ENCODE results near the gene PDCD7. TPM values are rescaled to one million over a fixed set of nuclear protein-coding genes. Genes with fewer than 3 reads are reported as not detected.

The PDCD7 gene
- total RNA-seq, 1 experiment from 2014 or later, result 19.7 TPM

DNA sequence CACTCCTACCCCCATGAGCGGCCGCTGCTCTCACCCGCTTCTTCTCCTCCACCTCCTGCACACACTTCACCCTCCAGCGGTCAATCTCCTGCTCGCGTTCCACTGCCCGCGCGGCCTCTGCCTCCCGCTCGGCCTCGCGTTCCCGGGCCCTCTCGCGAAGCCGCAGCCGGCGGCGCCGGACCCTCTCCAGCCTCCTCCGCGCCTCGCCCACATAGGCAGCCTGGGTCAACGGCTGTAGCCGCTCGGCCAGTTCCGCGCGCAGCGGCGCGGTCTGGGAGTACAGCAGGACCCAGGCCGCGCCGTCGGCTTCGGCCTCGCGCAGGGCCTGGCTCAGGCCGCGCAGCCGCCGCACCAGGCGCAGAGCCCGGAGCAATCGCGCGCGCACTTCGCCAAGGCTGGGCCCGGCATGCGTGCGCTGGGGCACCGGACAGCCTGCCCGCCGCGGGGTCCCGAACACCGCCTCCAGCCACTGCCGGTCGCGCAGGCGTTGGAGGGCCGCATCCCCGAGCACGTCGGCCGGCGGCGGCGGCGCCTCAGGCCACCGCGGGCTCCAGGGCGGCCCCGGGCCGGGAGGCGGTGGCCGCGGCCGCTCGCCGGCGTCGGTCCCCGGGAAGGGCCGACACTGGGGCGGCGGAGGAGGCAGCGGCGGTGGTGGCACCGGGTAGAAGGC lies 595 bp downstream of the PDCD7 start:
- 0 out of 2 replicates have a peak, but pooled peaks have one; percentile 47 for TF ChIP-seq SIN3A (IDR thresholded peaks at IDR 0.05; ENCODE audit: borderline replicate concordance, insufficient read depth, low read depth, low read length)
- TF ChIP-seq TCF7L2 (IDR thresholded peaks at IDR 0.05; ENCODE audit: low read depth, low read length), result no peak
- no peak for TF ChIP-seq POLR2AphosphoS5 (IDR thresholded peaks at IDR 0.05; ENCODE audit: low read depth, low read length)
- TF ChIP-seq, protein P1, sequence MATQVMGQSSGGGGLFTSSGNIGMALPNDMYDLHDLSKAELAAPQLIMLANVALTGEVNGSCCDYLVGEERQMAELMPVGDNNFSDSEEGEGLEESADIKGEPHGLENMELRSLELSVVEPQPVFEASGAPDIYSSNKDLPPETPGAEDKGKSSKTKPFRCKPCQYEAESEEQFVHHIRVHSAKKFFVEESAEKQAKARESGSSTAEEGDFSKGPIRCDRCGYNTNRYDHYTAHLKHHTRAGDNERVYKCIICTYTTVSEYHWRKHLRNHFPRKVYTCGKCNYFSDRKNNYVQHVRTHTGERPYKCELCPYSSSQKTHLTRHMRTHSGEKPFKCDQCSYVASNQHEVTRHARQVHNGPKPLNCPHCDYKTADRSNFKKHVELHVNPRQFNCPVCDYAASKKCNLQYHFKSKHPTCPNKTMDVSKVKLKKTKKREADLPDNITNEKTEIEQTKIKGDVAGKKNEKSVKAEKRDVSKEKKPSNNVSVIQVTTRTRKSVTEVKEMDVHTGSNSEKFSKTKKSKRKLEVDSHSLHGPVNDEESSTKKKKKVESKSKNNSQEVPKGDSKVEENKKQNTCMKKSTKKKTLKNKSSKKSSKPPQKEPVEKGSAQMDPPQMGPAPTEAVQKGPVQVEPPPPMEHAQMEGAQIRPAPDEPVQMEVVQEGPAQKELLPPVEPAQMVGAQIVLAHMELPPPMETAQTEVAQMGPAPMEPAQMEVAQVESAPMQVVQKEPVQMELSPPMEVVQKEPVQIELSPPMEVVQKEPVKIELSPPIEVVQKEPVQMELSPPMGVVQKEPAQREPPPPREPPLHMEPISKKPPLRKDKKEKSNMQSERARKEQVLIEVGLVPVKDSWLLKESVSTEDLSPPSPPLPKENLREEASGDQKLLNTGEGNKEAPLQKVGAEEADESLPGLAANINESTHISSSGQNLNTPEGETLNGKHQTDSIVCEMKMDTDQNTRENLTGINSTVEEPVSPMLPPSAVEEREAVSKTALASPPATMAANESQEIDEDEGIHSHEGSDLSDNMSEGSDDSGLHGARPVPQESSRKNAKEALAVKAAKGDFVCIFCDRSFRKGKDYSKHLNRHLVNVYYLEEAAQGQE (IDR thresholded peaks at IDR 0.05; ENCODE audit: insufficient read depth in 1 of 2, low read depth in 2 of 2, low read length in 1 of 2), result no peak
- no peaks in the 10 kb centered on the region for H3K27me3 ChIP-seq (ENCODE audit: control insufficient read depth, insufficient read depth, low read length)
- peaks cover 7% of the 10 kb centered on the region; the same call in 1 of the 2 replicates for H3K4me1 ChIP-seq (ENCODE audit: control insufficient read depth, insufficient read depth, low read length)
- peak overlapping the region; percentile 66 for H3K27ac ChIP-seq (ENCODE audit: low read length)
- in situ Hi-C loops (cut with HindIII; ENCODE audit: low pct_unique_long_range_greater_than_20kb, low sequenced_read_pairs) (no loop called here), intact Hi-C loops (cut with micrococcal nuclease; ENCODE audit: unreplicated experiment) (no loop called here)
- ChIA-PET CTCF (no interaction called here), POLR2A (interaction anchor here (0.6 to 0.7 kb wide), 2 partner anchors 124 to 177 kb away, joined by 3 to 4 read pairs; no protein-coding TSS in a partner anchor)
- H3K36me3 ChIP-seq (ENCODE audit: control insufficient read depth, insufficient read depth, low read length), result peaks cover 10% of the 10 kb centered on the region
- no peaks in the 10 kb centered on the region for H3K9me3 ChIP-seq (ENCODE audit: control insufficient read depth, insufficient read depth, low read depth, low read length)
- no TSS peak for BruUV-seq (replicated peaks)
- peak overlapping the region; percentile 67 to 84 for H3K4me3 ChIP-seq (ENCODE audit: low read depth in 2 of 2, low read length in 2 of 2)
- peak; percentile 78 for ATAC-seq
- no peak for DNase-seq (ENCODE audit: low read depth, low spot score)

DNA sequence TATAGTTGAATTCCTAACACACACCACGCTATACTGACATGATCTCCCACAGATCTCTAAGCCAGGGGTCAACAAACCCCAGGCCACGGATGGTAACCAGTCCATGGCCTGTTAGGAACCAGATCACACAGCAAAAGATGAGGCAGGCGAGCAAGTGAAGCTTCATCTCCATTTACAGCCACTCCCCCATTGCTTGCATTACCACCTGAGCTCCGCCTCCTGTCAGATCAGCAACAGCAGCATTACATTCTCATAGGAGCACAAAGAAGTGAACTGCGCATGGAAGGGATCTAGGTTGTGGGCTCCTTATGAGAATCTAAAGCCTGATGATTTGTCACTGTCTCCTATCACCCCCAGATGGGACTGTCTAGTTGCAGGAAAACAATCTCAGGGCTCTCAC lies 2.7 kb downstream of the PDCD7 start:
- H3K4me1 ChIP-seq (ENCODE audit: control insufficient read depth, insufficient read depth, low read length), result peaks cover 7% of the 10 kb centered on the region; the same call in 1 of the 2 replicates
- no peak overlapping the region for H3K27ac ChIP-seq (ENCODE audit: low read length)
- intact Hi-C loops (cut with micrococcal nuclease; ENCODE audit: unreplicated experiment), result no loop called here
- in situ Hi-C loops (cut with HindIII; ENCODE audit: low pct_unique_long_range_greater_than_20kb, low sequenced_read_pairs), result no loop called here
- no peak overlapping the region for H3K4me3 ChIP-seq (ENCODE audit: low read depth in 2 of 2, low read length in 2 of 2)
- H3K36me3 ChIP-seq (ENCODE audit: control insufficient read depth, insufficient read depth, low read length), result peaks cover 16% of the 10 kb centered on the region
- ATAC-seq (no peak), DNase-seq (ENCODE audit: low read depth, low spot score) (no peak)
- TF ChIP-seq POLR2AphosphoS5 (IDR thresholded peaks at IDR 0.05; ENCODE audit: low read depth, low read length), result no peak
- TF ChIP-seq, protein P2, sequence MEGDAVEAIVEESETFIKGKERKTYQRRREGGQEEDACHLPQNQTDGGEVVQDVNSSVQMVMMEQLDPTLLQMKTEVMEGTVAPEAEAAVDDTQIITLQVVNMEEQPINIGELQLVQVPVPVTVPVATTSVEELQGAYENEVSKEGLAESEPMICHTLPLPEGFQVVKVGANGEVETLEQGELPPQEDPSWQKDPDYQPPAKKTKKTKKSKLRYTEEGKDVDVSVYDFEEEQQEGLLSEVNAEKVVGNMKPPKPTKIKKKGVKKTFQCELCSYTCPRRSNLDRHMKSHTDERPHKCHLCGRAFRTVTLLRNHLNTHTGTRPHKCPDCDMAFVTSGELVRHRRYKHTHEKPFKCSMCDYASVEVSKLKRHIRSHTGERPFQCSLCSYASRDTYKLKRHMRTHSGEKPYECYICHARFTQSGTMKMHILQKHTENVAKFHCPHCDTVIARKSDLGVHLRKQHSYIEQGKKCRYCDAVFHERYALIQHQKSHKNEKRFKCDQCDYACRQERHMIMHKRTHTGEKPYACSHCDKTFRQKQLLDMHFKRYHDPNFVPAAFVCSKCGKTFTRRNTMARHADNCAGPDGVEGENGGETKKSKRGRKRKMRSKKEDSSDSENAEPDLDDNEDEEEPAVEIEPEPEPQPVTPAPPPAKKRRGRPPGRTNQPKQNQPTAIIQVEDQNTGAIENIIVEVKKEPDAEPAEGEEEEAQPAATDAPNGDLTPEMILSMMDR (IDR thresholded peaks at IDR 0.05), result no peak
- TF ChIP-seq SIN3A (IDR thresholded peaks at IDR 0.05; ENCODE audit: borderline replicate concordance, insufficient read depth, low read depth, low read length), result no peak
- no peak for TF ChIP-seq TCF7L2 (IDR thresholded peaks at IDR 0.05; ENCODE audit: low read depth, low read length)
- TF ChIP-seq, protein P1 (IDR thresholded peaks at IDR 0.05; ENCODE audit: insufficient read depth in 1 of 2, low read depth in 2 of 2, low read length in 1 of 2), result no peak
- ChIA-PET CTCF (no interaction called here), POLR2A (interaction anchor here (0.6 kb wide), 1 partner anchor 37 kb away, joined by 9 read pairs; no protein-coding TSS in a partner anchor)
- H3K27me3 ChIP-seq (ENCODE audit: control insufficient read depth, insufficient read depth, low read length), result no peaks in the 10 kb centered on the region
- H3K9me3 ChIP-seq (ENCODE audit: control insufficient read depth, insufficient read depth, low read depth, low read length), result no peaks in the 10 kb centered on the region
- BruUV-seq (replicated peaks), result no TSS peak

Measured in Panc1 (cell line).